PC-9 (cell line): Measurements from ENCODE around the gene EVC.

Source experiments
- CTCF ChIP-seq: fragments of 200-600 bp; sonication (generic); conservative IDR thresholded peaks from 2 replicates; pipeline ENCODE4 v1.6.1; 2017; ENCODE audit warnings: mixed run types, antibody characterized with exemption, mild to moderate bottlenecking, moderate library complexity
- EZH2 ChIP-seq: fragments of 200-600 bp; sonication (generic); IDR thresholded peaks from 2 replicates; pipeline ENCODE4 v1.8.0; 2017; ENCODE audit warnings: antibody characterized with exemption, low read depth

GRCh38 chr4:5800496-5800895, 89.5 kb downstream of the EVC start:
- TF ChIP-seq CTCF (no peak), EZH2 (no peak)
